Retinal pigment epithelial cell (primary cell): ENCODE measurements around the gene CACNG4.

Source experiments
- DNase-seq: peaks from one replicate; pipeline ENCODE4 v3.0.0-alpha.2; 2010; ENCODE audit warnings: low read depth
- H3K4me3 ChIP-seq: 2 replicates; pipeline ENCODE4 v1.5.1; 2011; ENCODE audit warnings: mild to moderate bottlenecking, low read length, control low read depth, moderate library complexity
- CTCF ChIP-seq: conservative IDR thresholded peaks from 2 replicates; pipeline ENCODE4 v1.5.1; 2011; ENCODE audit warnings: low read depth, low read length, control low read depth, inconsistent platforms

CACNG4 gene

GRCh38 chr17:66963909-66964771 lies at the start of gene CACNG4:
TSS of gene CACNG4 (plus strand) at chr17:66964707. CDS start at chr17:66964912, 205 bp downstream.
- TF ChIP-seq CTCF = no peak
- DNase-seq = no peak
- peak within 1 kb of the TSS; percentile 49 for H3K4me3 ChIP-seq

- peak; percentile 62 for TF ChIP-seq CTCF
- DNase-seq = no peak
- no peak overlapping the region for H3K4me3 ChIP-seq
These were observed 49.3 kb upstream of the CACNG4 start for GRCh38 chr17:66915204-66915611.

- DNase-seq = no peak
- TF ChIP-seq CTCF = no peak
- no peak overlapping the region for H3K4me3 ChIP-seq
These were observed 48.7 kb upstream of the CACNG4 start for GRCh38 chr17:66915792-66916191.

GRCh38 chr17:66916946-66917345 lies 47.6 kb upstream of the CACNG4 start:
- no peak for DNase-seq
- no peak overlapping the region for H3K4me3 ChIP-seq
- TF ChIP-seq CTCF = no peak

- no peak for DNase-seq
- no peak for TF ChIP-seq CTCF
- no peak overlapping the region for H3K4me3 ChIP-seq
These were observed 45.6 kb upstream of the CACNG4 start for GRCh38 chr17:66918896-66919295.

GRCh38 chr17:66920435-66920834 lies 44.1 kb upstream of the CACNG4 start:
- TF ChIP-seq CTCF = no peak
- no peak overlapping the region for H3K4me3 ChIP-seq
- no peak for DNase-seq

GRCh38 chr17:66920950-66921349 lies 43.6 kb upstream of the CACNG4 start:
- no peak for DNase-seq
- H3K4me3 ChIP-seq = no peak overlapping the region
- TF ChIP-seq CTCF = no peak
